ENCODE results near the gene PPP2R5C. TPM values are rescaled to one million over a fixed set of nuclear protein-coding genes. Genes with fewer than 3 reads are reported as not detected.

The PPP2R5C gene
- total and polyA plus RNA-seq, 2 of the 4 experiments (the other 2 are of a cell fraction) = 65.9 to 78.7 TPM

DNA sequence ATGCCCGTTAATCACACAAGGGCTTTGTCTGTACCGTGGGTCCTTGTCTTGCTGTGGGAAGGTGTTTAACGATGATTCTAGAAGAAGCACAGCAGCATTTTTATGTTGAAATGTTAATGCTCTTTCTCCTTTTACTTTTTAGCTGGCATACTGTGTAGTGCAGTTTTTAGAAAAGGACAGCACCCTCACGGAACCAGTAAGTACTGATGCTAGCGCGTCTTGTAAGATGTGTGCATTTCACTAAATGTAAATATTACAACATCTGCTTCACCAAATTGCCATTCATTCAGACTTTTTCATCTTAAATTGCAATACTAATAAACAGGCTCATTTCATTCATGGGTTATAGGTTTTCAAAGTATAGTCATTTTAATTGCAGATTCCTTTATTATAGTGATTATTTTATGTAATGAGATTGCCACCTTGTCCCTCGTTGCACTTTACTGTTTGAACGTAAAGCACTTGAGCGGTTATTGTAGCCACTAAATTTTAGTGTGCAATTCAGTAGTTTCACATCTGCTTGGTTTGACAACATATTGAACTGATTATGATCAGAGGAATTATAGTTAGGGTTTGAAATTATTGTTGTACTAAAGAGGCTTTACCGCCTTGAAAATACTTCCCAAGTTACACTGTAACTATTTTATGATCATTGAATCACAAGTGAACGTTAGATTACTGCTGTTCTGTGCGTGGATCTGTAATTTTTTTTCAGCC lies 133.0 kb downstream of the PPP2R5C start:
- H3K36me3 ChIP-seq (ENCODE audit: control insufficient read depth, insufficient read depth, low read length) = peaks cover 40% of the 10 kb centered on the region
- no peak overlapping the region for H2BK5ac ChIP-seq (ENCODE audit: low read depth, low read length, poor library complexity, severe bottlenecking)
- ChIA-PET POLR2A (ENCODE audit: unreplicated experiment) (no interaction called here), CTCF (no interaction called here)
- H3K79me1 ChIP-seq (ENCODE audit: low read depth in 1 of 2, low read length in 2 of 2) = no peaks in the 10 kb centered on the region; a peak in 1 of 4 replicates
- H3K4me2 ChIP-seq (ENCODE audit: low read depth, low read length) = no peak overlapping the region
- 88% methylated on average over 2 of the region's 12 CpGs; no CpG with 5 or more reads in 1 of the 2 experiments for WGBS, 2 experiments (ENCODE audit: extremely low coverage in 2 of 2, insufficient read length in 1 of 2)
- no peak overlapping the region for H2AK9ac ChIP-seq (replicated peaks; ENCODE audit: low read depth, low read length, poor library complexity)
- H3K18ac ChIP-seq (ENCODE audit: low read depth, low read length) = no peak overlapping the region
- DNase-seq (no peak), ATAC-seq (ENCODE audit: low read depth) (no peak)
- no peaks in the 10 kb centered on the region for H3K27me3 ChIP-seq (ENCODE audit: control insufficient read depth, insufficient read depth, low read length)
- no peaks in the 10 kb centered on the region for H3K9me3 ChIP-seq (ENCODE audit: control insufficient read depth, insufficient read depth, low read length)
- in situ Hi-C loops (cut with MboI; ENCODE audit: low sequenced_read_pairs) = no loop called here
- no peaks in the 10 kb centered on the region for H3K4me1 ChIP-seq (ENCODE audit: control insufficient read depth, insufficient read depth, low read length)
- no peak overlapping the region for H3K4ac ChIP-seq (ENCODE audit: low read depth, low read length)
- no peak overlapping the region for H4K8ac ChIP-seq (ENCODE audit: low read depth in 2 of 2, low read length in 2 of 2)
- H3K9me1 ChIP-seq (ENCODE audit: insufficient read depth, low read length) = no peaks in the 10 kb centered on the region
- intact Hi-C loops (cut with micrococcal nuclease) = loop anchor here (10.0 kb wide), 1 partner anchor 120 kb away; no protein-coding TSS in a partner anchor
- no peak overlapping the region for H4K91ac ChIP-seq (ENCODE audit: insufficient read depth, low read depth, low read length)
- H3K14ac ChIP-seq (replicated peaks; ENCODE audit: low read depth, low read length) = no peak overlapping the region
- TF ChIP-seq, protein P1, sequence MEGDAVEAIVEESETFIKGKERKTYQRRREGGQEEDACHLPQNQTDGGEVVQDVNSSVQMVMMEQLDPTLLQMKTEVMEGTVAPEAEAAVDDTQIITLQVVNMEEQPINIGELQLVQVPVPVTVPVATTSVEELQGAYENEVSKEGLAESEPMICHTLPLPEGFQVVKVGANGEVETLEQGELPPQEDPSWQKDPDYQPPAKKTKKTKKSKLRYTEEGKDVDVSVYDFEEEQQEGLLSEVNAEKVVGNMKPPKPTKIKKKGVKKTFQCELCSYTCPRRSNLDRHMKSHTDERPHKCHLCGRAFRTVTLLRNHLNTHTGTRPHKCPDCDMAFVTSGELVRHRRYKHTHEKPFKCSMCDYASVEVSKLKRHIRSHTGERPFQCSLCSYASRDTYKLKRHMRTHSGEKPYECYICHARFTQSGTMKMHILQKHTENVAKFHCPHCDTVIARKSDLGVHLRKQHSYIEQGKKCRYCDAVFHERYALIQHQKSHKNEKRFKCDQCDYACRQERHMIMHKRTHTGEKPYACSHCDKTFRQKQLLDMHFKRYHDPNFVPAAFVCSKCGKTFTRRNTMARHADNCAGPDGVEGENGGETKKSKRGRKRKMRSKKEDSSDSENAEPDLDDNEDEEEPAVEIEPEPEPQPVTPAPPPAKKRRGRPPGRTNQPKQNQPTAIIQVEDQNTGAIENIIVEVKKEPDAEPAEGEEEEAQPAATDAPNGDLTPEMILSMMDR (conservative IDR thresholded peaks at IDR 0.05; ENCODE audit: low read depth, low read length) = no peak
- TF ChIP-seq FOS (IDR thresholded peaks at IDR 0.05; ENCODE audit: low read depth, low read length) = no peak
- TF ChIP-seq NFE2L2 (IDR thresholded peaks at IDR 0.05; ENCODE audit: low read depth, low read length) = no peak
- no peak for TF ChIP-seq SMC3 (IDR thresholded peaks at IDR 0.05; ENCODE audit: low read depth, low read length)
- no peak for TF ChIP-seq MAZ (IDR thresholded peaks at IDR 0.05; ENCODE audit: borderline replicate concordance, low read depth, low read length)
- no peak for TF ChIP-seq CEBPB (IDR thresholded peaks at IDR 0.05; ENCODE audit: low read depth, low read length)
- H3K27ac ChIP-seq (ENCODE audit: insufficient read depth, low read length) = no peak overlapping the region
- no peaks in the 10 kb centered on the region for H4K20me1 ChIP-seq (ENCODE audit: insufficient read depth, low read length)
- BruUV-seq (replicated peaks) = no TSS peak
- no peak overlapping the region for H3K9ac ChIP-seq (ENCODE audit: low read depth, low read length)
- no peak overlapping the region for H3K56ac ChIP-seq (ENCODE audit: extremely low read depth, insufficient read depth, low read length)
- H3K4me3 ChIP-seq (ENCODE audit: insufficient read depth, low read depth, low read length) = no peak overlapping the region
- H2BK120ac ChIP-seq (ENCODE audit: low read depth, low read length) = no peak overlapping the region
- H3K23ac ChIP-seq (ENCODE audit: low read depth, low read length) = no peak overlapping the region
- dilution Hi-C loops (cut with HindIII; ENCODE audit: low sequenced_read_pairs, unreplicated experiment) = no loop called here
- no peak overlapping the region for H4K5ac ChIP-seq (ENCODE audit: low read depth, low read length)
- no peak overlapping the region for H2BK20ac ChIP-seq (ENCODE audit: low read depth, low read length)
- no peak overlapping the region for H2BK15ac ChIP-seq (ENCODE audit: low read depth, low read length)
- no peak overlapping the region for H2AK5ac ChIP-seq (ENCODE audit: low read depth, low read length)
- no peak overlapping the region for H2AFZ ChIP-seq (replicated peaks; ENCODE audit: low read length, poor library complexity)
